ENCODE data around the gene FSHR.

FSHR gene

GRCh38 chr2:49028101-49028500 lies 126.2 kb downstream of the FSHR start:
- DNase-seq, result no peak

GRCh38 chr2:49026706-49027105 lies 127.6 kb downstream of the FSHR start:
- DNase-seq, result no peak

GRCh38 chr2:49021271-49021670 lies 133.0 kb downstream of the FSHR start:
- no peak for DNase-seq

- no peak for DNase-seq
Observed at GRCh38 chr2:49005261-49005660, 149.1 kb downstream of the FSHR start.

GRCh38 chr2:49004036-49004626 lies 150.2 kb downstream of the FSHR start:
- DNase-seq, result no peak

GRCh38 chr2:49003201-49003600 lies 151.1 kb downstream of the FSHR start:
- DNase-seq, result no peak

- DNase-seq, result no peak
Observed at GRCh38 chr2:49002750-49003149, 151.6 kb downstream of the FSHR start.

- no peak for DNase-seq
Observed at GRCh38 chr2:49000695-49001094, 153.6 kb downstream of the FSHR start.

GRCh38 chr2:48998449-48998848 lies 155.9 kb downstream of the FSHR start:
- no peak for DNase-seq

GRCh38 chr2:48993576-48993975 lies 160.7 kb downstream of the FSHR start:
- no peak for DNase-seq

- DNase-seq, result no peak
Observed at GRCh38 chr2:48991415-48992131, 162.7 kb downstream of the FSHR start.

- DNase-seq, result no peak
Observed at GRCh38 chr2:48984922-48985321, 169.4 kb downstream of the FSHR start.

GRCh38 chr2:48983551-48983950 lies 170.8 kb downstream of the FSHR start:
- DNase-seq, result no peak

- DNase-seq, result no peak
Observed at GRCh38 chr2:48982887-48983435, 171.4 kb downstream of the FSHR start.

- no peak for DNase-seq
Observed at GRCh38 chr2:48980846-48981245, 173.5 kb downstream of the FSHR start.

- DNase-seq, result no peak
Observed at GRCh38 chr2:48979691-48980090, 174.6 kb downstream of the FSHR start.

- DNase-seq, result no peak
Observed at GRCh38 chr2:48978131-48978530, 176.2 kb downstream of the FSHR start.

GRCh38 chr2:48971801-48972200 lies 182.5 kb downstream of the FSHR start:
- no peak for DNase-seq

GRCh38 chr2:48968011-48968410 lies 186.3 kb downstream of the FSHR start:
- no peak for DNase-seq

GRCh38 chr2:48965204-48965603 lies 189.1 kb downstream of the FSHR start:
- DNase-seq, result no peak

GRCh38 chr2:48961009-48961408 lies 193.3 kb downstream of the FSHR start:
- no peak for DNase-seq

- DNase-seq, result no peak
Observed at GRCh38 chr2:48954935-48955334, 199.4 kb downstream of the FSHR start.

GRCh38 chr2:48954311-48954710 lies 200.0 kb downstream of the FSHR start:
- DNase-seq, result no peak

- no peak for DNase-seq
Observed at GRCh38 chr2:48952614-48953013, 201.7 kb downstream of the FSHR start.

GRCh38 chr2:48952143-48952542 lies 202.2 kb downstream of the FSHR start:
- DNase-seq, result no peak

Measured in stimulated activated CD8-positive, alpha-beta memory T cell treated with anti-CD3 and anti-CD28 coated beads, Interleukin-4, amount 100 ng/mL, for 48 hours (primary cell).